Measurements from ENCODE around the gene RUVBL2.
"Not testable (repeated sequence)": the region's sequence is repeated elsewhere in the genome, so short reads cannot be mapped to it uniquely, and the experiment has no call there.

DNA sequence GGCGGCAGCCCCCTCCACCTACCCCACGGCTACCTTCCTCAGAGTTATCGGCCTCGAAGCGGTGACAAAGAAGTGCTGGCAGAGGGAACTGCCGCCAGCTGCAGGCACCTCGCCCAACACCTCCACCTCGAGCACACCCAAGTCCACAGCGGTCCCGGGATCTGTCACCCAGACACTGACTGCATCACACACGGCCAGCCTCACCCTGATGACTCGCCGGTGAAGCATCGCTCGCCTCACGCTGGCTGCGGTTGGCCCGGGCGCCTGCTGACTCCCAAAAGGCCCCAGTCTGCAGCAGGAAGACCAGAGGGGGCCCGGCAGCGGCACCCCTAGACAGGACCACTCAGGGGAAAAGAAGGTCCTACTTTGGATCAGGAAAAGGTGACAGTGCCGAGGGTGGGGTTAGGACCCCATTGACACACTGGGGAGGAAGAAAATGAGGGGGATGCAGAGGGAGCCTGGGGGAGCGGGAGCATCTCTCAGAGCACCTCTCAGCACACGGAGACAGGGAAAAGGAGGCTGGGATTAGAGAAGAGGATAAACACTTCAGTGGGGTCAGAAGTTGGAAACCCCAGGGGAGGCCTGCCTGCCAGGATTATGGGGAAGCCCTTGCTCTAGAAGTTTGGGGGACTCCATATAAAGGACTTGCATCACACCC is 56.8 kb downstream of the RUVBL2 start:
- TF ChIP-seq, protein P1, sequence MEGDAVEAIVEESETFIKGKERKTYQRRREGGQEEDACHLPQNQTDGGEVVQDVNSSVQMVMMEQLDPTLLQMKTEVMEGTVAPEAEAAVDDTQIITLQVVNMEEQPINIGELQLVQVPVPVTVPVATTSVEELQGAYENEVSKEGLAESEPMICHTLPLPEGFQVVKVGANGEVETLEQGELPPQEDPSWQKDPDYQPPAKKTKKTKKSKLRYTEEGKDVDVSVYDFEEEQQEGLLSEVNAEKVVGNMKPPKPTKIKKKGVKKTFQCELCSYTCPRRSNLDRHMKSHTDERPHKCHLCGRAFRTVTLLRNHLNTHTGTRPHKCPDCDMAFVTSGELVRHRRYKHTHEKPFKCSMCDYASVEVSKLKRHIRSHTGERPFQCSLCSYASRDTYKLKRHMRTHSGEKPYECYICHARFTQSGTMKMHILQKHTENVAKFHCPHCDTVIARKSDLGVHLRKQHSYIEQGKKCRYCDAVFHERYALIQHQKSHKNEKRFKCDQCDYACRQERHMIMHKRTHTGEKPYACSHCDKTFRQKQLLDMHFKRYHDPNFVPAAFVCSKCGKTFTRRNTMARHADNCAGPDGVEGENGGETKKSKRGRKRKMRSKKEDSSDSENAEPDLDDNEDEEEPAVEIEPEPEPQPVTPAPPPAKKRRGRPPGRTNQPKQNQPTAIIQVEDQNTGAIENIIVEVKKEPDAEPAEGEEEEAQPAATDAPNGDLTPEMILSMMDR (IDR thresholded peaks at IDR 0.05): not testable (repeated sequence)
- TF ChIP-seq POLR2AphosphoS5 (IDR thresholded peaks at IDR 0.05; ENCODE audit: low read depth, low read length); TCF7L2 (IDR thresholded peaks at IDR 0.05; ENCODE audit: low read depth, low read length); SIN3A (IDR thresholded peaks at IDR 0.05; ENCODE audit: borderline replicate concordance, insufficient read depth, low read depth, low read length): not testable (repeated sequence)
- TF ChIP-seq, protein P2, sequence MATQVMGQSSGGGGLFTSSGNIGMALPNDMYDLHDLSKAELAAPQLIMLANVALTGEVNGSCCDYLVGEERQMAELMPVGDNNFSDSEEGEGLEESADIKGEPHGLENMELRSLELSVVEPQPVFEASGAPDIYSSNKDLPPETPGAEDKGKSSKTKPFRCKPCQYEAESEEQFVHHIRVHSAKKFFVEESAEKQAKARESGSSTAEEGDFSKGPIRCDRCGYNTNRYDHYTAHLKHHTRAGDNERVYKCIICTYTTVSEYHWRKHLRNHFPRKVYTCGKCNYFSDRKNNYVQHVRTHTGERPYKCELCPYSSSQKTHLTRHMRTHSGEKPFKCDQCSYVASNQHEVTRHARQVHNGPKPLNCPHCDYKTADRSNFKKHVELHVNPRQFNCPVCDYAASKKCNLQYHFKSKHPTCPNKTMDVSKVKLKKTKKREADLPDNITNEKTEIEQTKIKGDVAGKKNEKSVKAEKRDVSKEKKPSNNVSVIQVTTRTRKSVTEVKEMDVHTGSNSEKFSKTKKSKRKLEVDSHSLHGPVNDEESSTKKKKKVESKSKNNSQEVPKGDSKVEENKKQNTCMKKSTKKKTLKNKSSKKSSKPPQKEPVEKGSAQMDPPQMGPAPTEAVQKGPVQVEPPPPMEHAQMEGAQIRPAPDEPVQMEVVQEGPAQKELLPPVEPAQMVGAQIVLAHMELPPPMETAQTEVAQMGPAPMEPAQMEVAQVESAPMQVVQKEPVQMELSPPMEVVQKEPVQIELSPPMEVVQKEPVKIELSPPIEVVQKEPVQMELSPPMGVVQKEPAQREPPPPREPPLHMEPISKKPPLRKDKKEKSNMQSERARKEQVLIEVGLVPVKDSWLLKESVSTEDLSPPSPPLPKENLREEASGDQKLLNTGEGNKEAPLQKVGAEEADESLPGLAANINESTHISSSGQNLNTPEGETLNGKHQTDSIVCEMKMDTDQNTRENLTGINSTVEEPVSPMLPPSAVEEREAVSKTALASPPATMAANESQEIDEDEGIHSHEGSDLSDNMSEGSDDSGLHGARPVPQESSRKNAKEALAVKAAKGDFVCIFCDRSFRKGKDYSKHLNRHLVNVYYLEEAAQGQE (IDR thresholded peaks at IDR 0.05; ENCODE audit: insufficient read depth in 1 of 2, low read depth in 2 of 2, low read length in 1 of 2): not testable (repeated sequence)
